Uterus (tissue), 2 donors: ENCODE results near the gene MYO15A.
"Not testable (repeated sequence)": the region's sequence is repeated elsewhere in the genome, so short reads cannot be mapped to it uniquely, and the experiment has no call there.

ENCODE experiments used
- POLR2A ChIP-seq, 2 donors: fragments of 450-650 bp; IDR thresholded peaks; one replicate each; pipeline ENCODE4 v1.6.1; 2016; ENCODE audit warnings: antibody characterized with exemption in 2 of 2, mild to moderate bottlenecking in 1 of 2, moderate library complexity in 1 of 2
- TF ChIP-seq, protein P1 (sequence below), 4 experiments: fragments of 200-600 bp in 2 of 4; fragments of 450-650 bp in 2 of 4; sonication (generic) in 2 of 4; IDR thresholded peaks; one replicate each; pipeline ENCODE4 v1.5.1; 2016 to 2019; ENCODE audit warnings: antibody characterized with exemption in 4 of 4, mild to moderate bottlenecking in 2 of 4, moderate library complexity in 1 of 4

DNA sequence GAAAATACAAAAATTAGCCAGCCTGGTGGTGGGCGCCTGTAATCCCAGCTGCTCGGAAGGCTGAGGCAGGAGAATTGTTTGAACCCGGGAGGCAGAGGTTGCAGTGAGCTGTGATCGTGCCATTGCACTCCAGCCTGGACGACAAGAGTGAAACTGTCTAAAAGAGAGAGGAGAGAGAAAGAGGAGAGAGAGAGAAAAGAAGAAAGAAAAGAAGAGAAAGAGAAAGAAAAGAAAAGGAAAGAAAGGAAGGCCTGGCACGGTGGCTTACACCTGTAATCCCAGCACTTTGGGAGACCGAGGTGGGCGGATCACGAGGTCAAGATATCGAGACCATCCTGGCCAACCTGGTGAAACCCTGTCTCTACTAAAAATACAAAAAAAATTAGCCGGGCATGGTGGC is 108.3 kb downstream of the MYO15A start:
- TF ChIP-seq, protein P1, sequence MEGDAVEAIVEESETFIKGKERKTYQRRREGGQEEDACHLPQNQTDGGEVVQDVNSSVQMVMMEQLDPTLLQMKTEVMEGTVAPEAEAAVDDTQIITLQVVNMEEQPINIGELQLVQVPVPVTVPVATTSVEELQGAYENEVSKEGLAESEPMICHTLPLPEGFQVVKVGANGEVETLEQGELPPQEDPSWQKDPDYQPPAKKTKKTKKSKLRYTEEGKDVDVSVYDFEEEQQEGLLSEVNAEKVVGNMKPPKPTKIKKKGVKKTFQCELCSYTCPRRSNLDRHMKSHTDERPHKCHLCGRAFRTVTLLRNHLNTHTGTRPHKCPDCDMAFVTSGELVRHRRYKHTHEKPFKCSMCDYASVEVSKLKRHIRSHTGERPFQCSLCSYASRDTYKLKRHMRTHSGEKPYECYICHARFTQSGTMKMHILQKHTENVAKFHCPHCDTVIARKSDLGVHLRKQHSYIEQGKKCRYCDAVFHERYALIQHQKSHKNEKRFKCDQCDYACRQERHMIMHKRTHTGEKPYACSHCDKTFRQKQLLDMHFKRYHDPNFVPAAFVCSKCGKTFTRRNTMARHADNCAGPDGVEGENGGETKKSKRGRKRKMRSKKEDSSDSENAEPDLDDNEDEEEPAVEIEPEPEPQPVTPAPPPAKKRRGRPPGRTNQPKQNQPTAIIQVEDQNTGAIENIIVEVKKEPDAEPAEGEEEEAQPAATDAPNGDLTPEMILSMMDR (IDR thresholded peaks at IDR 0.05), result not testable (repeated sequence)
- TF ChIP-seq POLR2A (IDR thresholded peaks at IDR 0.05), result not testable (repeated sequence)
